HepG2 (cell line): ENCODE measurements around the gene CDK7. TPM values are rescaled to one million over a fixed set of nuclear protein-coding genes. Genes with fewer than 3 reads are reported as not detected.

Experiments used
- ARID2 ChIP-seq: sonication (generic); formaldehyde crosslinking; IDR thresholded peaks from 2 replicates; pipeline ENCODE4 v1.8.1; 2022; ENCODE audit warnings: mild to moderate bottlenecking, missing genetic modification reagents, borderline replicate concordance
- ATF2 ChIP-seq: sonication (generic); formaldehyde crosslinking; IDR thresholded peaks from 2 replicates; pipeline ENCODE4 v1.4.0; 2020; ENCODE audit warnings: missing genetic modification reagents
- IRX3 ChIP-seq: sonication (generic); formaldehyde crosslinking; IDR thresholded peaks from 2 replicates; pipeline ENCODE4 v1.8.1; 2023; ENCODE audit warnings: mild to moderate bottlenecking, low read depth, missing genetic modification reagents, borderline replicate concordance
- KDM1A ChIP-seq: IDR thresholded peaks from 2 replicates; pipeline ENCODE4 v1.6.1; 2016; ENCODE audit warnings: missing compliant biosample characterization
- NRL ChIP-seq: sonication (generic); formaldehyde crosslinking; IDR thresholded peaks from 2 replicates; pipeline ENCODE4 v1.5.0; 2020; ENCODE audit warnings: missing genetic modification reagents, mild to moderate bottlenecking, moderate library complexity, borderline replicate concordance
- PHB2 ChIP-seq: fragments of 450-650 bp; IDR thresholded peaks from 2 replicates; pipeline ENCODE4 v1.6.1; 2018; ENCODE audit not compliant: partially characterized antibody
- TEAD2 ChIP-seq: sonication (generic); formaldehyde crosslinking; IDR thresholded peaks from 2 replicates; pipeline ENCODE4 v1.9.0; 2021; ENCODE audit warnings: missing genetic modification reagents
- XRCC5 ChIP-seq: fragments of 200-400 bp; formaldehyde crosslinking; optimal IDR thresholded peaks from 2 replicates; pipeline ENCODE3; 2017; ENCODE audit warnings: mild to moderate bottlenecking, low read length
- ZMYM3 ChIP-seq: sonication (generic); formaldehyde crosslinking; IDR thresholded peaks from 2 replicates; pipeline ENCODE4 v1.5.1; 2020; ENCODE audit warnings: mild to moderate bottlenecking, missing genetic modification reagents
- ZNF280B ChIP-seq: sonication (generic); formaldehyde crosslinking; IDR thresholded peaks from 2 replicates; pipeline ENCODE4 v1.5.0; 2020; ENCODE audit warnings: missing genetic modification reagents, mild to moderate bottlenecking, borderline replicate concordance
- ZNF292 ChIP-seq: sonication (generic); formaldehyde crosslinking; IDR thresholded peaks from 2 replicates; pipeline ENCODE4 v1.8.1; 2022; ENCODE audit warnings: mild to moderate bottlenecking, low read depth, missing genetic modification reagents, borderline replicate concordance
- ZNF407 ChIP-seq: sonication (generic); formaldehyde crosslinking; IDR thresholded peaks from one replicate; pipeline ENCODE4 v1.5.1; 2020; ENCODE audit warnings: mild to moderate bottlenecking, missing genetic modification reagents; ENCODE audit errors: not compliant biosample characterization
- ZNF670 ChIP-seq: sonication (generic); formaldehyde crosslinking; IDR thresholded peaks from 2 replicates; pipeline ENCODE4 v1.8.0; 2022; ENCODE audit warnings: mild to moderate bottlenecking, missing genetic modification reagents, borderline replicate concordance
- ZSCAN21 ChIP-seq: sonication (generic); formaldehyde crosslinking; IDR thresholded peaks from 2 replicates; pipeline ENCODE4 v1.8.0; 2022; ENCODE audit warnings: mild to moderate bottlenecking, missing genetic modification reagents, moderate library complexity, borderline replicate concordance
- polyA plus RNA-seq, 8 experiments: library from polyadenylated mRNA; depleted of rRNA in 3 of 8; stranded (reverse) in 7 of 8; unstranded in 1 of 8; fragments of >200 nt; fragmentation: Illumina TruSeq in 4 of 8; extraction: Trizol in 4 of 8; gene quantifications; 2 replicates each; pipeline versions ENCODE4 v1.2.1 to v1.2.3, GENCODE V29; 2011 to 2016; ENCODE audit warnings: low read depth in 4 of 8, missing spikeins in 1 of 8, mixed read lengths in 1 of 8; ENCODE audit not compliant: insufficient read depth in 1 of 8
- total RNA-seq, 5 experiments: library from RNA; depleted of rRNA; stranded (reverse); fragments of >200 nt; fragmentation: Illumina TruSeq; extraction: Trizol; gene quantifications; 2 replicates each; pipeline ENCODE4 v1.2.3, GENCODE V29; 2016; ENCODE audit warnings: low read depth in 1 of 5
- TF ChIP-seq, protein P1 (sequence below): sonication (generic); formaldehyde crosslinking; IDR thresholded peaks from 2 replicates; pipeline ENCODE4 v1.4.0; 2020; ENCODE audit warnings: mild to moderate bottlenecking, low read depth, missing genetic modification reagents

The CDK7 gene
- total and polyA plus RNA-seq, 2 of the 13 experiments (the other 11 are each of a cell fraction or from before 2014, with no cell fraction given), result 41.2 to 54.9 TPM

GRCh38 chr5:69217548-69218526 is 16.8 kb upstream of the CDK7 start (continued):
- TF ChIP-seq ZNF407 (CRISPR knock-in tag) (peak; percentile 61), IRX3 (CRISPR knock-in tag) (peak; percentile 83; the same call in 1 of the 2 replicates), XRCC5 (peak; percentile 36), KDM1A (CRISPR knock-in tag) (no peak), ZMYM3 (CRISPR knock-in tag) (peak; percentile 18; the same call in 1 of the 2 replicates), ARID2 (CRISPR knock-in tag) (peak; percentile 90), NRL (CRISPR knock-in tag) (peak; percentile 94), ATF2 (CRISPR knock-in tag) (no peak), ZSCAN21 (CRISPR knock-in tag) (peak; percentile 77; the same call in 1 of the 2 replicates), ZNF292 (CRISPR knock-in tag) (no peak), PHB2 (no peak), TEAD2 (no peak), ZNF280B (CRISPR knock-in tag) (peak; percentile 96), ZNF670 (no peak; the same call in 1 of the 2 replicates)
- TF ChIP-seq, protein P1, sequence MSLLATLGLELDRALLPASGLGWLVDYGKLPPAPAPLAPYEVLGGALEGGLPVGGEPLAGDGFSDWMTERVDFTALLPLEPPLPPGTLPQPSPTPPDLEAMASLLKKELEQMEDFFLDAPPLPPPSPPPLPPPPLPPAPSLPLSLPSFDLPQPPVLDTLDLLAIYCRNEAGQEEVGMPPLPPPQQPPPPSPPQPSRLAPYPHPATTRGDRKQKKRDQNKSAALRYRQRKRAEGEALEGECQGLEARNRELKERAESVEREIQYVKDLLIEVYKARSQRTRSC, result no peak
